ENCODE measurements around the gene LTV1. TPM values are rescaled to one million over a fixed set of nuclear protein-coding genes. Genes with fewer than 3 reads are reported as not detected.

LTV1 gene
- total RNA-seq, 5 donors from 2014 or later (not counting 1 experiment from before 2014, with no cell fraction given), result 16.6 to 22.1 (median 20.3) TPM

DNA sequence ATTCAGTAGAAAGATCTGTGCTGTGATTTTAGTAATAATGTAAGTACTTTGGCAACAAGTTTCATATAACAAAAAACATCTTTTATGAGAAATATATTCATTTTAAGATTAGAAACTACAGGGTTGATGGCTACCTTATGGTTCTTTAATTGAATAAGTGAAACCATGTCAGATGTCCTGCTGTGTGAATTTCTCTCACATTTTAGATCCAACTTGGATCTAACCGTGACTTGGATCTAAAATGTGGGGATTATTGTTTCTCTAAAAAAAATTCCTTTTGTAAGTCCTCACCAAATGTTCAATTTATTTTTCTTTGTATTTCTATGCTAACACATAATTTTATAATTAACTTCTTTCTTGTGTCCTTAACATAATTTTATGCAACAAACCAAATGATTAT is 51.5 kb downstream of the LTV1 start:
- H3K4me3 ChIP-seq (ENCODE audit: control insufficient read depth in 1 of 2, extremely low read depth in 1 of 2, low read length in 1 of 2), result no peak overlapping the region
- CTCF ChIA-PET, result no interaction called here
- Mint-ChIP-seq H3K27me3 (no peaks in the 10 kb centered on the region), H3K27ac (no peak overlapping the region), H3K9me3 (no peaks in the 10 kb centered on the region), H3K4me1 (no peaks in the 10 kb centered on the region), H3K4me3 (no peak overlapping the region), H3K36me3 (peaks cover 5% of the 10 kb centered on the region)
- no peaks in the 10 kb centered on the region for H3K36me3 ChIP-seq (ENCODE audit: control insufficient read depth in 2 of 2, extremely low read depth in 1 of 2, insufficient read depth in 1 of 2, low read length in 1 of 2)
- no peaks in the 10 kb centered on the region for H3K27me3 ChIP-seq (replicated peaks in 1 of 2; ENCODE audit: control insufficient read depth in 2 of 2, extremely low read depth in 1 of 2, insufficient read depth in 2 of 2, low read length in 1 of 2)
- no peaks in the 10 kb centered on the region for H3K9me3 ChIP-seq
- DNase-seq, result no peak
- no peaks in the 10 kb centered on the region for H3K4me1 ChIP-seq (ENCODE audit: control insufficient read depth in 1 of 2, extremely low read depth in 1 of 2, insufficient read depth in 2 of 2, low read length in 2 of 2)
- POLR2A ChIA-PET, result no interaction called here
- no peak for ATAC-seq (replicated peaks in 1 of 4)
- WGBS (ENCODE audit: insufficient coverage), result no CpG with 5 or more reads among the region's 1 CpG
- H3K27ac ChIP-seq (ENCODE audit: low read length), result no peak overlapping the region

DNA sequence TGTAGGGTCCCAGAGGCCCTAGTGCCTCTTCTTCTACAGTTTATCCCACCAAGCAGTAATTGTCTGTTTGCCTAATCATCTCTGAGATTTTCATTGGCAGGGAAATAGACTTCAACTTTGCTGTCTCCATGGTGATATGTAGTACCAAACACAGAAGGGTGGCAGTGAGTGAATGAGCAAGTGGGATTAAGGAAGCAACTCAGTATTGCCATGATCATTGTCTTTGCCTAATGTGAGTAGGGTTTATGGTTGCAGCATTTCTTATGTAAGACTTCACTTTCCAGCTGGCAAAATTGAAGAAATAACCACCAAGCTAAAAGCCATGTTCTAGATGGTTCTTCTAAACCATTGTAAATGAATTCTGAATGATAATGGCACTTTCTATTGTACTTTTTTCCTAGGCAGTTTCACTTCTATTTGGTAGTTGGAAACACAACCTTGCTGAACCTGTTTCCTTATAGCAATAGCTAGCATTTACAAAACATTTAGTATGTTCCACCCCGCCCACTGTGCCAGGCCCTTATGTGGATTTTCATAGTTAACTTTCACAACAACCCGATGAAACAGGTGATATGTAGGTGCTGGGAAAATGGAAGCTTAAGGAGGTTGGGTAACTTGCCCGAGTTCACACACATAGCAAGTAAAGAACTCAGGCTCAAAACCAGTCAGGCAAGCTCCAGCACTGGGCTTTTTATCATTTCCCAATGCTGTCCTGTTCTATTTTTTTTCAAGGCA is 53.2 kb downstream of the LTV1 start:
- Histone ChIP-seq H3K4me1 (ENCODE audit: control insufficient read depth in 1 of 2, extremely low read depth in 1 of 2, insufficient read depth in 2 of 2, low read length in 2 of 2) (no peaks in the 10 kb centered on the region), H3K4me3 (ENCODE audit: control insufficient read depth in 1 of 2, extremely low read depth in 1 of 2, low read length in 1 of 2) (no peak overlapping the region), H3K27me3 (replicated peaks in 1 of 2; ENCODE audit: control insufficient read depth in 2 of 2, extremely low read depth in 1 of 2, insufficient read depth in 2 of 2, low read length in 1 of 2) (no peaks in the 10 kb centered on the region), H3K9me3 (no peaks in the 10 kb centered on the region), H3K36me3 (ENCODE audit: control insufficient read depth in 2 of 2, extremely low read depth in 1 of 2, insufficient read depth in 1 of 2, low read length in 1 of 2) (no peaks in the 10 kb centered on the region), H3K27ac (ENCODE audit: low read length) (no peak overlapping the region)
- DNase-seq (no peak), ATAC-seq (replicated peaks in 1 of 4) (no peak)
- Mint-ChIP-seq H3K4me3 (no peak overlapping the region), H3K36me3 (peaks cover 8% of the 10 kb centered on the region), H3K27ac (no peak overlapping the region), H3K9me3 (no peaks in the 10 kb centered on the region), H3K4me1 (no peaks in the 10 kb centered on the region), H3K27me3 (no peaks in the 10 kb centered on the region)
- POLR2A ChIA-PET, result no interaction called here
- WGBS (ENCODE audit: insufficient coverage), result 100% methylated on average over 1 of the region's 3 CpGs
- CTCF ChIA-PET, result no interaction called here

- Mint-ChIP-seq H3K36me3 (peaks cover 3% of the 10 kb centered on the region), H3K9me3 (no peaks in the 10 kb centered on the region), H3K27ac (no peak overlapping the region), H3K27me3 (no peaks in the 10 kb centered on the region), H3K4me3 (no peak overlapping the region), H3K4me1 (peaks cover 0 to 2% (median 0%) of the 10 kb centered on the region in 3 donors)
- Histone ChIP-seq H3K27me3 (replicated peaks in 1 of 2; ENCODE audit: control insufficient read depth in 2 of 2, extremely low read depth in 1 of 2, insufficient read depth in 2 of 2, low read length in 1 of 2) (no peaks in the 10 kb centered on the region), H3K27ac (ENCODE audit: low read length) (no peak overlapping the region), H3K36me3 (ENCODE audit: control insufficient read depth in 2 of 2, extremely low read depth in 1 of 2, insufficient read depth in 1 of 2, low read length in 1 of 2) (no peaks in the 10 kb centered on the region), H3K9me3 (no peaks in the 10 kb centered on the region), H3K4me1 (ENCODE audit: control insufficient read depth in 1 of 2, extremely low read depth in 1 of 2, insufficient read depth in 2 of 2, low read length in 2 of 2) (no peaks in the 10 kb centered on the region), H3K4me3 (ENCODE audit: control insufficient read depth in 1 of 2, extremely low read depth in 1 of 2, low read length in 1 of 2) (no peak overlapping the region)
- DNase-seq (no peak), ATAC-seq (replicated peaks in 1 of 4) (no peak)
- CTCF ChIA-PET, result no interaction called here
- POLR2A ChIA-PET, result no interaction called here
- 100% methylated on average over 2 of the region's 2 CpGs for WGBS (ENCODE audit: insufficient coverage)
These were observed 57.2 kb downstream of the LTV1 start for GRCh38 chr6:143900358-143900757.

DNA sequence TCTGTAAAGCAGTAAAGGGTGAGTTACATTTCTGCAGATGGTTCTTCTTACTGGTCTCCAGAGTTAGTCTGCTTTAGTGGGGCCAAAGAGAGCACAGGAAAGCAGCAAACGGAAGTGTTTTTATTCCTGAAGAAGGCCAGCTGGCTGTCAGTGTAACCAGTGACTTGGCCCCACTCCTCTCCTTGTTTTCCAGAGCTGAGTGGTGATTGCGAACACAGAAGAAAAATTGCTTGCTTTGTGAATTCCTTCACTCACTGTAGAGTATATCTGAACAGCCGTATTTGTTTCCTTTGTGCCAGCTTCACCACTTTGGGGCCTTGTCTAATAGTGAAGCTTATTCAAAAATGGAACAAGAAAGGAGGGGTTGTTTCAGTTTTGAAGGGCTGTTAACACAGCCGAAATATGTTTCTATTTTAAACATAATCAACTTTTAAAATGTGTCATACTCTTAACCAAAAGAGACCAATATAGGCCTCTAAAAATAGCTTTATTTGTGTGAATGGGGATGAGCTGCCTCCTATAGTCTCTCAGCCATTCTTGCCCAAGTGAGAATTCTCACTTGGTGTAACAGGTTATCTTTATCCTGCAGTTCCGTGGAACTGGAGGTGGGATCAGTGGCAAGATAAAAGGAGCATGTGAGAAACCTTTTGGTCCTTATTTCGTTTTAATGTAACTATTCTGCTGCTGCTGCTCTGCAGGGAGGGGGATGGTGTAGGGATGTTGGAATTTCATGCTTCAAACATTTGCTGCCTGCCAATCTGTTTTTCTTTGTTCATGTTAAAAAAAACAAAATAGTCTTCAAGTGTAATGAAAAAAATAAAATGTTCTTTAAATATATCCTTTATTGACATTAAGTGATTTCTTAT is 59.0 kb downstream of the LTV1 start:
- ChIA-PET POLR2A (no interaction called here), CTCF (no interaction called here)
- no peak for DNase-seq
- Mint-ChIP-seq H3K4me1 (peaks cover 0 to 2% (median 0%) of the 10 kb centered on the region in 3 donors), H3K27ac (no peak overlapping the region), H3K9me3 (no peaks in the 10 kb centered on the region), H3K27me3 (no peaks in the 10 kb centered on the region), H3K36me3 (peaks cover 3% of the 10 kb centered on the region), H3K4me3 (no peak overlapping the region)
- ATAC-seq (replicated peaks in 1 of 4), result no peak
- Histone ChIP-seq H3K36me3 (ENCODE audit: control insufficient read depth in 2 of 2, extremely low read depth in 1 of 2, insufficient read depth in 1 of 2, low read length in 1 of 2) (no peaks in the 10 kb centered on the region), H3K4me1 (ENCODE audit: control insufficient read depth in 1 of 2, extremely low read depth in 1 of 2, insufficient read depth in 2 of 2, low read length in 2 of 2) (no peaks in the 10 kb centered on the region), H3K27me3 (replicated peaks in 1 of 2; ENCODE audit: control insufficient read depth in 2 of 2, extremely low read depth in 1 of 2, insufficient read depth in 2 of 2, low read length in 1 of 2) (no peaks in the 10 kb centered on the region), H3K4me3 (ENCODE audit: control insufficient read depth in 1 of 2, extremely low read depth in 1 of 2, low read length in 1 of 2) (no peak overlapping the region), H3K9me3 (no peaks in the 10 kb centered on the region), H3K27ac (ENCODE audit: low read length) (no peak overlapping the region)
- 38% methylated on average over 1 of the region's 6 CpGs for WGBS (ENCODE audit: insufficient coverage)

DNA sequence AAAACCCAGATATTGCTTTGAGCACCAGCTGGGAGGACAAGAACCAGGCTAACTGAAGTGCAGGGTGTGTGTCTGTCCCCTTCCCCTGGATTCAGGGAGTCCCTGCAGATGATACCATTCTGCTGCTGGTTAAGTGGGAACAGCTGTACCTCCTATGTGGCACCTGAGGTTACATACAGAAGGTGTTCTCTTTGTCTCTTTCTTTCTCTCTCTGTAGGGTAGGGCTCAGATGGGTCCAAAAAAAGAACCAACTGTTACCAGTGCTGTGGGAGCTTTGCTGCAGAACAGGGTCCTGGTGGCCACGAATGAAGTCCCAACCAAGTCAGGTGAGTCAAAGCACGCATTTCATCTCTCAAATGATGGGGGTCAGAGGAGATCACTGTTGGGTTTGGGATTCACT is 59.7 kb downstream of the LTV1 start:
- Mint-ChIP-seq H3K4me1 (peaks cover 0 to 2% (median 0%) of the 10 kb centered on the region in 3 donors), H3K27ac (no peak overlapping the region), H3K9me3 (no peaks in the 10 kb centered on the region), H3K4me3 (no peak overlapping the region), H3K36me3 (peaks cover 3% of the 10 kb centered on the region), H3K27me3 (no peaks in the 10 kb centered on the region)
- Histone ChIP-seq H3K4me1 (ENCODE audit: control insufficient read depth in 1 of 2, extremely low read depth in 1 of 2, insufficient read depth in 2 of 2, low read length in 2 of 2) (no peaks in the 10 kb centered on the region), H3K36me3 (ENCODE audit: control insufficient read depth in 2 of 2, extremely low read depth in 1 of 2, insufficient read depth in 1 of 2, low read length in 1 of 2) (no peaks in the 10 kb centered on the region), H3K27me3 (replicated peaks in 1 of 2; ENCODE audit: control insufficient read depth in 2 of 2, extremely low read depth in 1 of 2, insufficient read depth in 2 of 2, low read length in 1 of 2) (no peaks in the 10 kb centered on the region), H3K9me3 (no peaks in the 10 kb centered on the region), H3K4me3 (ENCODE audit: control insufficient read depth in 1 of 2, extremely low read depth in 1 of 2, low read length in 1 of 2) (no peak overlapping the region), H3K27ac (ENCODE audit: low read length) (no peak overlapping the region)
- ChIA-PET CTCF (no interaction called here), POLR2A (no interaction called here)
- DNase-seq (no peak), ATAC-seq (replicated peaks in 1 of 4) (no peak)
- 93% methylated on average over 2 of the region's 2 CpGs for WGBS (ENCODE audit: insufficient coverage)

- Histone ChIP-seq H3K9me3 (no peaks in the 10 kb centered on the region), H3K27me3 (replicated peaks in 1 of 2; ENCODE audit: control insufficient read depth in 2 of 2, extremely low read depth in 1 of 2, insufficient read depth in 2 of 2, low read length in 1 of 2) (no peaks in the 10 kb centered on the region), H3K4me3 (ENCODE audit: control insufficient read depth in 1 of 2, extremely low read depth in 1 of 2, low read length in 1 of 2) (no peak overlapping the region), H3K36me3 (ENCODE audit: control insufficient read depth in 2 of 2, extremely low read depth in 1 of 2, insufficient read depth in 1 of 2, low read length in 1 of 2) (no peaks in the 10 kb centered on the region), H3K27ac (ENCODE audit: low read length) (no peak overlapping the region), H3K4me1 (ENCODE audit: control insufficient read depth in 1 of 2, extremely low read depth in 1 of 2, insufficient read depth in 2 of 2, low read length in 2 of 2) (no peaks in the 10 kb centered on the region)
- Mint-ChIP-seq H3K9me3 (peaks cover 9 to 26% (median 21%) of the 10 kb centered on the region in 3 donors), H3K4me3 (no peak overlapping the region), H3K27me3 (no peaks in the 10 kb centered on the region), H3K36me3 (peaks cover 24% of the 10 kb centered on the region), H3K27ac (no peak overlapping the region), H3K4me1 (no peaks in the 10 kb centered on the region)
- ATAC-seq (replicated peaks in 1 of 4), result no peak
- ChIA-PET CTCF (no interaction called here), POLR2A (no interaction called here)
- DNase-seq, result no peak
- WGBS (ENCODE audit: insufficient coverage), result 100% methylated on average over 1 of the region's 1 CpG
These were observed 67.9 kb downstream of the LTV1 start for GRCh38 chr6:143911028-143911427.
